AG09309 (cell line): ENCODE results near the gene SMPX.

ENCODE experiments used
- DNase-seq: peaks from one replicate; pipeline ENCODE4 v3.0.0-alpha.2; 2010; ENCODE audit warnings: low read depth
- H3K4me3 ChIP-seq: 2 replicates; pipeline ENCODE4 v1.5.1; 2011; ENCODE audit warnings: mild to moderate bottlenecking, low read depth, low read length, moderate library complexity; ENCODE audit not compliant: control insufficient read depth
- CTCF ChIP-seq: IDR thresholded peaks from 2 replicates; pipeline ENCODE4 v1.5.1; 2011; ENCODE audit warnings: mild to moderate bottlenecking, low read depth, low read length, inconsistent platforms; ENCODE audit not compliant: insufficient read depth, control insufficient read depth; ENCODE audit errors: missing control alignments

The SMPX gene

GRCh38 chrX:21757960-21758359 is at the start of gene SMPX:
Gene SMPX, minus strand, starts transcription at chrX:21758116. Its CDS starts 3,826 bp downstream, at chrX:21754290.
- DNase-seq, result no peak
- TF ChIP-seq CTCF, result no peak
- H3K4me3 ChIP-seq, result no peak within 1 kb of the TSS

- H3K4me3 ChIP-seq, result no peak overlapping the region
- DNase-seq, result no peak
- TF ChIP-seq CTCF, result no peak
Observed at GRCh38 chrX:21806691-21807090, 48.8 kb upstream of the SMPX start.

DNA sequence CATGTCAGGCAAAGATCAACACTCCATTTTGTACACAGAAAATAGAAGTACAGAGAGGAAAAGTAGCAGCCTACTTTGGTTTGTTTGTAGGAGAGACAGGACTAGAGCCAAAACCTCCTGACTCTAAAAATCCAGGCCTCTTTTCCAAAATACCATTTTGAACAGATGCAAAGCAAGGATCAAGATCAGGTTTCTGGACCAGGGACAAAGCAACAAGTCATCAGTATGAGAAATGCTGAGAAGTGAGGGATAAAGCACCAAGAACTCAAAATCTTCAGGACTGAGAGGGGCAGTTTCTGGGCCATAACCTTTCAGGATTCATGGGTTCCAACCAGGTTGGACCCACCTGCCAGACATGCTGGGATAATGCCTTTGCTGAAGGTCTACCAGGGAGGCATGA is 44.9 kb upstream of the SMPX start:
- no peak overlapping the region for H3K4me3 ChIP-seq
- DNase-seq, result no peak
- no peak for TF ChIP-seq CTCF

- no peak for TF ChIP-seq CTCF
- no peak overlapping the region for H3K4me3 ChIP-seq
- no peak for DNase-seq
Observed at GRCh38 chrX:21802054-21802670, 44.2 kb upstream of the SMPX start.

GRCh38 chrX:21800344-21800770 is 42.4 kb upstream of the SMPX start:
- no peak overlapping the region for H3K4me3 ChIP-seq
- TF ChIP-seq CTCF, result no peak
- no peak for DNase-seq

GRCh38 chrX:21799767-21800166 is 41.9 kb upstream of the SMPX start:
- no peak for DNase-seq

More at GRCh38 chrX:21799767-21800166, 41.9 kb upstream of the SMPX start:
- H3K4me3 ChIP-seq, result no peak overlapping the region
- TF ChIP-seq CTCF, result no peak
